IMR-90 (cell line): Measurements from ENCODE around the gene NPHP4. TPM values are rescaled to one million over a fixed set of nuclear protein-coding genes. Genes with fewer than 3 reads are reported as not detected.

ENCODE experiments used
- ATAC-seq: fragments of 200-7000 bp; cut with Tn5 transposase; 2 replicates; pipeline ENCODE4 v1.9.1; 2020; ENCODE audit warnings: low read depth, mild to moderate bottlenecking, moderate library complexity
- BruUV-seq: library from RNA; stranded (reverse); fragments of 400-500 nt; replicated peaks from 2 replicates; lab custom pipeline; 2021; lab: Mats Ljungman, UMichigan
- CTCF ChIA-PET: fragments of 300-600 bp; formaldehyde crosslinking; extraction: SDS; loops from one replicate; lab custom pipeline; 2021; ENCODE audit warnings: antibody characterized with exemption; lab: Yijun Ruan, JAX
- POLR2A ChIA-PET: fragments of 300-600 bp; sonication (Branson Sonifier 250); formaldehyde crosslinking; loops from one replicate; lab custom pipeline; 2022; ENCODE audit warnings: antibody characterized with exemption; ENCODE audit not compliant: unreplicated experiment; lab: Charles Lee
- DNase-seq: peaks from one replicate; pipeline ENCODE4 v3.0.0; 2013
- H2AFZ ChIP-seq: replicated peaks from 2 replicates; pipeline ENCODE3; 2013; ENCODE audit warnings: low read length, mild to moderate bottlenecking; ENCODE audit not compliant: poor library complexity
- H2AK5ac ChIP-seq: 2 replicates; pipeline ENCODE4 v1.6.1; 2013; ENCODE audit warnings: low read depth, low read length, inconsistent platforms
- H2AK9ac ChIP-seq: replicated peaks from 2 replicates; pipeline ENCODE3; 2013; ENCODE audit warnings: mild to moderate bottlenecking, low read depth, low read length, moderate library complexity; ENCODE audit not compliant: poor library complexity
- H2BK120ac ChIP-seq: 2 replicates; pipeline ENCODE4 v1.6.1; 2013; ENCODE audit warnings: low read depth, low read length, inconsistent platforms
- H2BK15ac ChIP-seq: 3 replicates; pipeline ENCODE4 v1.6.1; 2013; ENCODE audit warnings: low read depth, low read length, inconsistent platforms
- H2BK20ac ChIP-seq: 2 replicates; pipeline ENCODE4 v1.6.1; 2013; ENCODE audit warnings: low read depth, mild to moderate bottlenecking, inconsistent platforms, low read length, moderate library complexity
- H2BK5ac ChIP-seq: 2 replicates; pipeline ENCODE4 v1.6.1; 2013; ENCODE audit warnings: mild to moderate bottlenecking, low read depth, low read length, inconsistent platforms; ENCODE audit not compliant: poor library complexity, severe bottlenecking
- H3K14ac ChIP-seq: replicated peaks from 2 replicates; pipeline ENCODE4 v1.6.1; 2013; ENCODE audit warnings: low read depth, low read length, inconsistent platforms
- H3K18ac ChIP-seq: 2 replicates; pipeline ENCODE4 v1.6.1; 2013; ENCODE audit warnings: low read depth, low read length, control low read depth
- H3K23ac ChIP-seq: 2 replicates; pipeline ENCODE4 v1.6.1; 2013; ENCODE audit warnings: low read depth, low read length, inconsistent platforms
- H3K27ac ChIP-seq: 2 replicates; pipeline ENCODE4 v1.5.1; 2013; ENCODE audit warnings: mild to moderate bottlenecking, control low read depth, low read length; ENCODE audit not compliant: insufficient read depth
- H3K27me3 ChIP-seq: 2 replicates; pipeline ENCODE4 v1.6.1; 2013; ENCODE audit warnings: low read length; ENCODE audit not compliant: control insufficient read depth, insufficient read depth
- H3K36me3 ChIP-seq: 2 replicates; pipeline ENCODE4 v1.6.1; 2013; ENCODE audit warnings: low read length, mixed read lengths; ENCODE audit not compliant: control insufficient read depth, insufficient read depth
- H3K4ac ChIP-seq: 2 replicates; pipeline ENCODE4 v1.6.1; 2013; ENCODE audit warnings: low read depth, low read length, inconsistent platforms
- H3K4me1 ChIP-seq: 2 replicates; pipeline ENCODE4 v1.6.1; 2013; ENCODE audit warnings: low read length, mixed read lengths; ENCODE audit not compliant: control insufficient read depth, insufficient read depth
- H3K4me2 ChIP-seq: 2 replicates; pipeline ENCODE4 v1.6.1; 2013; ENCODE audit warnings: low read depth, mild to moderate bottlenecking, control low read depth, low read length, moderate library complexity
- H3K4me3 ChIP-seq: 2 replicates; pipeline ENCODE4 v1.5.1; 2013; ENCODE audit warnings: low read depth, mild to moderate bottlenecking, control low read depth, low read length, moderate library complexity; ENCODE audit not compliant: insufficient read depth
- H3K56ac ChIP-seq: 2 replicates; pipeline ENCODE4 v1.6.1; 2013; ENCODE audit warnings: low read length, inconsistent platforms; ENCODE audit not compliant: insufficient read depth; ENCODE audit errors: extremely low read depth
- H3K79me1 ChIP-seq, 2 experiments: 2 replicates each; pipeline ENCODE4 v1.6.1; 2013; ENCODE audit warnings: low read length in 2 of 2, inconsistent platforms in 1 of 2, low read depth in 1 of 2
- H3K9ac ChIP-seq: 2 replicates; pipeline ENCODE4 v1.6.1; 2013; ENCODE audit warnings: low read depth, low read length, control low read depth
- H3K9me1 ChIP-seq: 2 replicates; pipeline ENCODE4 v1.6.1; 2013; ENCODE audit warnings: low read length, inconsistent platforms; ENCODE audit not compliant: insufficient read depth
- H3K9me3 ChIP-seq: 2 replicates; pipeline ENCODE4 v1.6.1; 2013; ENCODE audit warnings: low read length; ENCODE audit not compliant: control insufficient read depth, insufficient read depth
- H4K20me1 ChIP-seq: 2 replicates; pipeline ENCODE4 v1.6.1; 2013; ENCODE audit warnings: low read length, inconsistent platforms; ENCODE audit not compliant: insufficient read depth
- H4K5ac ChIP-seq: 2 replicates; pipeline ENCODE4 v1.6.1; 2013; ENCODE audit warnings: mild to moderate bottlenecking, low read depth, low read length, control low read depth
- H4K8ac ChIP-seq, 2 experiments: 2 replicates each; pipeline ENCODE4 v1.6.1; 2013; ENCODE audit warnings: low read depth in 2 of 2, low read length in 2 of 2, control low read depth in 1 of 2, inconsistent platforms in 1 of 2
- H4K91ac ChIP-seq: 2 replicates; pipeline ENCODE4 v1.6.1; 2013; ENCODE audit warnings: low read depth, low read length, inconsistent platforms; ENCODE audit not compliant: insufficient read depth
- BHLHE40 ChIP-seq: fragments of 150-350 bp; IDR thresholded peaks from 2 replicates; pipeline ENCODE4 v1.6.1; 2016; ENCODE audit warnings: mild to moderate bottlenecking, low read depth, low read length
- CEBPB ChIP-seq: IDR thresholded peaks from 2 replicates; pipeline ENCODE4 v1.6.1; 2012; ENCODE audit warnings: low read depth, low read length, improper control_type of control experiment
- CHD1 ChIP-seq: IDR thresholded peaks from 2 replicates; pipeline ENCODE4 v1.6.1; 2012; ENCODE audit warnings: low read depth, low read length, improper control_type of control experiment
- CTCF ChIP-seq: conservative IDR thresholded peaks from 2 replicates; pipeline ENCODE4 v1.5.1; 2012; ENCODE audit warnings: mild to moderate bottlenecking, low read depth, low read length, improper control_type of control experiment
- ELK1 ChIP-seq: fragments of 150-350 bp; IDR thresholded peaks from 2 replicates; pipeline ENCODE4 v1.6.1; 2016; ENCODE audit warnings: low read depth, mild to moderate bottlenecking, low read length, moderate library complexity, borderline replicate concordance
- FOS ChIP-seq: fragments of 150-350 bp; IDR thresholded peaks from 2 replicates; pipeline ENCODE4 v1.6.1; 2016; ENCODE audit warnings: low read depth, low read length
- MAFK ChIP-seq: IDR thresholded peaks from 2 replicates; pipeline ENCODE4 v1.6.1; 2012; ENCODE audit warnings: low read depth, low read length, improper control_type of control experiment
- MAZ ChIP-seq: IDR thresholded peaks from 2 replicates; pipeline ENCODE4 v1.6.1; 2012; ENCODE audit warnings: low read depth, mild to moderate bottlenecking, low read length, improper control_type of control experiment, moderate library complexity, borderline replicate concordance
- MXI1 ChIP-seq: IDR thresholded peaks from 2 replicates; pipeline ENCODE4 v1.6.1; 2012; ENCODE audit warnings: low read depth, mild to moderate bottlenecking, low read length, moderate library complexity, borderline replicate concordance
- NFE2L2 ChIP-seq: fragments of 150-350 bp; IDR thresholded peaks from 2 replicates; pipeline ENCODE4 v1.6.1; 2016; ENCODE audit warnings: low read depth, mild to moderate bottlenecking, low read length
- POLR2A ChIP-seq: IDR thresholded peaks from 2 replicates; pipeline ENCODE4 v1.6.1; 2012; ENCODE audit warnings: mild to moderate bottlenecking, low read depth, low read length
- RAD21 ChIP-seq: IDR thresholded peaks from 2 replicates; pipeline ENCODE4 v1.6.1; 2012; ENCODE audit warnings: low read length, improper control_type of control experiment
- RCOR1 ChIP-seq: IDR thresholded peaks from 2 replicates; pipeline ENCODE4 v1.6.1; 2012; ENCODE audit warnings: mild to moderate bottlenecking, low read length, improper control_type of control experiment; ENCODE audit not compliant: insufficient replicate concordance
- RFX5 ChIP-seq: IDR thresholded peaks from 2 replicates; pipeline ENCODE4 v1.8.0; 2012; ENCODE audit warnings: low read depth, mild to moderate bottlenecking, low read length, moderate library complexity
- SMC3 ChIP-seq: fragments of 150-350 bp; IDR thresholded peaks from 2 replicates; pipeline ENCODE4 v1.6.1; 2016; ENCODE audit warnings: low read depth, mild to moderate bottlenecking, antibody characterized with exemption, low read length, moderate library complexity
- USF2 ChIP-seq: fragments of 150-350 bp; IDR thresholded peaks from 2 replicates; pipeline ENCODE4 v1.6.1; 2017; ENCODE audit warnings: mild to moderate bottlenecking, antibody characterized with exemption, low read length, low read depth
- WGBS, 2 experiments: methylation state at CpG; one replicate each; pipeline versions ENCODE4 v1.1.5 to v1.1.7; 2013; ENCODE audit warnings: missing lambda C conversion rate in 2 of 2; ENCODE audit not compliant: insufficient read length in 1 of 2; ENCODE audit errors: extremely low coverage in 2 of 2; 5-methylcytosine and 5-hydroxymethylcytosine counted together
- dilution Hi-C: fragments of 300-500 bp; cut with HindIII; formaldehyde crosslinking; loops from one replicate; pipeline ENCODE4 v1.14.3; 2018; ENCODE audit warnings: low sequenced_read_pairs; ENCODE audit not compliant: unreplicated experiment
- in situ Hi-C: fragments of 300-500 bp; cut with MboI; formaldehyde crosslinking; loops from 3 replicates; pipeline ENCODE4 v1.14.3; 2019; ENCODE audit warnings: low sequenced_read_pairs, inconsistent platforms, mixed read lengths
- intact Hi-C: fragments of 100-400 bp; cut with micrococcal nuclease; formaldehyde crosslinking; loops from 2 replicates; pipeline ENCODE4 v1.10.0; 2022
- polyA plus RNA-seq, 3 experiments: library from polyadenylated mRNA; depleted of rRNA; stranded (reverse); fragments of >200 nt; gene quantifications; 2 replicates each; pipeline ENCODE4 v1.2.3, GENCODE V29; 2012; ENCODE audit warnings: low replicate concordance in 1 of 3
- total RNA-seq: library from RNA; depleted of rRNA; stranded (reverse); fragments of >200 nt; gene quantifications from 2 replicates; pipeline ENCODE4 v1.2.3, GENCODE V29; 2012

The NPHP4 gene
- total and polyA plus RNA-seq, 2 of the 4 experiments (the other 2 are of a cell fraction) = 2.0 to 5.5 TPM

- Histone ChIP-seq H3K9me3 (peaks cover 40% of the 10 kb centered on the region), H2BK15ac (no peak overlapping the region), H2AK9ac (no peak overlapping the region), H3K4ac (no peak overlapping the region), H2BK120ac (no peak overlapping the region), H4K91ac (no peak overlapping the region), H3K4me2 (no peak overlapping the region), H2AFZ (no peak overlapping the region), H3K14ac (no peak overlapping the region), H4K8ac (no peak overlapping the region), H3K23ac (no peak overlapping the region), H4K20me1 (no peaks in the 10 kb centered on the region), H2BK20ac (no peak overlapping the region), H3K27me3 (no peaks in the 10 kb centered on the region), H3K27ac (no peak overlapping the region), H3K18ac (no peak overlapping the region), H3K4me3 (no peak overlapping the region), H2AK5ac (no peak overlapping the region), H3K9me1 (no peaks in the 10 kb centered on the region), H4K5ac (no peak overlapping the region), H3K56ac (no peak overlapping the region), H3K79me1 (no peaks in the 10 kb centered on the region), H3K36me3 (no peaks in the 10 kb centered on the region), H3K4me1 (no peaks in the 10 kb centered on the region), H3K9ac (no peak overlapping the region), H2BK5ac (no peak overlapping the region)
- CTCF ChIA-PET = no interaction called here
- intact Hi-C loops (no loop called here), dilution Hi-C loops (no loop called here), in situ Hi-C loops (no loop called here)
- no CpG with 5 or more reads among the region's 14 CpGs for WGBS, 2 experiments
- no TSS peak for BruUV-seq
- POLR2A ChIA-PET = no interaction called here
- TF ChIP-seq RAD21 = no peak
- no peak for TF ChIP-seq BHLHE40
- TF ChIP-seq MAFK = no peak
- no peak for TF ChIP-seq ELK1
- TF ChIP-seq MXI1 = no peak
- no peak for TF ChIP-seq CHD1
- TF ChIP-seq CEBPB = no peak
- TF ChIP-seq USF2 = no peak
- TF ChIP-seq NFE2L2 = no peak
- TF ChIP-seq FOS = no peak
- no peak for TF ChIP-seq CTCF
- no peak for TF ChIP-seq POLR2A
- no peak for TF ChIP-seq MAZ
- no peak for TF ChIP-seq RFX5
- TF ChIP-seq SMC3 = no peak
- no peak for TF ChIP-seq RCOR1
- no peak for DNase-seq
- ATAC-seq = no peak
Measured at GRCh38 chr1:5818755-5819154, 173.5 kb downstream of the NPHP4 start.
